Measurements from ENCODE around the gene ADAMTSL1.

DNA sequence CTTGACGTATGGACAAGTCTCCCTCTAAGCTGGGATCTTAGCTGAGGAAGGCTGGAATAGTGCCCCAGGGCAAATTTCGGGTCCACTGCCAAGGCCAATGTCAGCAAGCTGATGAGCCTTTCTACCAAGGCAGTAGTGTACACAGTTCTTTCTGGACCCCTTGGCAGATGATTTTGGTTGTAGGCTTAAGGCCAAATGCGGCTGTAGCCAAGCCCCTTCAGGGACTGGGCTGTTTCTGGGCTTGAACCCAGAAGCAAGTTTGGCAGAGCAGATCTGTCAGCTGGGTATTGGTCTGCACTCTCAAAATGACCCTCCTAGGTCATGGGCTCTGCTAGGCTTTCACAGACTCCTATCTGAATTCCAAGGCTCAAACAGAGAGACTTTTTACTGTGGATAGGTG is 121.6 kb downstream of the ADAMTSL1 start:
- no peak for TF ChIP-seq POLR2A (IDR thresholded peaks at IDR 0.05; ENCODE audit: insufficient read depth in 1 of 2, low read depth in 2 of 2, low read length in 2 of 2)
- no peak for TF ChIP-seq SP1 (IDR thresholded peaks at IDR 0.05)
- no peak for TF ChIP-seq SP1 (CRISPR knock-in tag; IDR thresholded peaks at IDR 0.05)
- TF ChIP-seq MXI1 (IDR thresholded peaks at IDR 0.05; ENCODE audit: borderline replicate concordance, low read depth, low read length) = no peak
- TF ChIP-seq ZNF670 (CRISPR knock-in tag; IDR thresholded peaks at IDR 0.05; ENCODE audit: borderline replicate concordance) = no peak
- TF ChIP-seq, protein P1, sequence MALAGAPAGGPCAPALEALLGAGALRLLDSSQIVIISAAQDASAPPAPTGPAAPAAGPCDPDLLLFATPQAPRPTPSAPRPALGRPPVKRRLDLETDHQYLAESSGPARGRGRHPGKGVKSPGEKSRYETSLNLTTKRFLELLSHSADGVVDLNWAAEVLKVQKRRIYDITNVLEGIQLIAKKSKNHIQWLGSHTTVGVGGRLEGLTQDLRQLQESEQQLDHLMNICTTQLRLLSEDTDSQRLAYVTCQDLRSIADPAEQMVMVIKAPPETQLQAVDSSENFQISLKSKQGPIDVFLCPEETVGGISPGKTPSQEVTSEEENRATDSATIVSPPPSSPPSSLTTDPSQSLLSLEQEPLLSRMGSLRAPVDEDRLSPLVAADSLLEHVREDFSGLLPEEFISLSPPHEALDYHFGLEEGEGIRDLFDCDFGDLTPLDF (CRISPR knock-in tag; IDR thresholded peaks at IDR 0.05) = no peak
- no peak for TF ChIP-seq EP300 (IDR thresholded peaks at IDR 0.05; ENCODE audit: low read depth in 2 of 2, low read length in 2 of 2)
- no peak for TF ChIP-seq EP300 (CRISPR knock-in tag; IDR thresholded peaks at IDR 0.05; ENCODE audit: borderline replicate concordance)
- TF ChIP-seq MXD4 (CRISPR knock-in tag; IDR thresholded peaks at IDR 0.05) = no peak
- TF ChIP-seq RARG (CRISPR knock-in tag; IDR thresholded peaks at IDR 0.05; ENCODE audit: low read depth) = no peak

Measured in HepG2 (cell line).